ENCODE results near the gene ARL14EP. TPM values are rescaled to one million over a fixed set of nuclear protein-coding genes. Genes with fewer than 3 reads are reported as not detected.

The ARL14EP gene
- polyA plus RNA-seq, 3 donors, result 7.3 to 21.7 (median 13.5) TPM

GRCh38 chr11:30321321-30321720 lies 1.6 kb upstream of the ARL14EP start:
- H3K27ac ChIP-seq (ENCODE audit: low read depth, low read length), result no peak overlapping the region

GRCh38 chr11:30322191-30322590 lies 713 bp upstream of the ARL14EP start:
- 73 to 81% (median 73%) methylated on average over 6 of the region's 6 CpGs for WGBS, 3 donors
- no peak overlapping the region for H3K27ac ChIP-seq (ENCODE audit: low read depth, low read length)

More at GRCh38 chr11:30321321-30321720, 1.6 kb upstream of the ARL14EP start:
- 96 to 97% (median 96%) methylated on average over 4 of the region's 4 CpGs for WGBS, 3 donors

- H3K27ac ChIP-seq (ENCODE audit: low read depth, low read length), result no peak overlapping the region
- WGBS, 3 donors, result 53 to 60% (median 59%) methylated on average over 2 of the region's 2 CpGs
Measured at GRCh38 chr11:30326114-30326778, 3.3 kb downstream of the ARL14EP start.

GRCh38 chr11:30326906-30327305 lies 4.0 kb downstream of the ARL14EP start:
- WGBS, 3 donors, result 73 to 81% (median 77%) methylated on average over 2 of the region's 2 CpGs

GRCh38 chr11:30328681-30329080 lies 5.8 kb downstream of the ARL14EP start:
- no peak overlapping the region for H3K27ac ChIP-seq (ENCODE audit: low read depth, low read length)

More at GRCh38 chr11:30326906-30327305, 4.0 kb downstream of the ARL14EP start:
- no peak overlapping the region for H3K27ac ChIP-seq (ENCODE audit: low read depth, low read length)

GRCh38 chr11:30329150-30329940 lies 6.4 kb downstream of the ARL14EP start:
- WGBS, 3 donors, result 53 to 79% (median 71%) methylated on average over 4 of the region's 4 CpGs
- H3K27ac ChIP-seq (ENCODE audit: low read depth, low read length), result no peak overlapping the region

GRCh38 chr11:30333405-30333804 lies 10.5 kb downstream of the ARL14EP start:
- 65 to 82% (median 75%) methylated on average over 3 of the region's 3 CpGs for WGBS, 3 donors
- no peak overlapping the region for H3K27ac ChIP-seq (ENCODE audit: low read depth, low read length)

- no peak overlapping the region for H3K27ac ChIP-seq (ENCODE audit: low read depth, low read length)
- 67 to 100% (median 76%) methylated on average over 1 of the region's 1 CpG for WGBS, 3 donors
Measured at GRCh38 chr11:30342736-30343166, 19.8 kb downstream of the ARL14EP start.

GRCh38 chr11:30344085-30344484 lies 21.2 kb downstream of the ARL14EP start:
- H3K27ac ChIP-seq (ENCODE audit: low read depth, low read length), result no peak overlapping the region

- H3K27ac ChIP-seq (ENCODE audit: low read depth, low read length), result no peak overlapping the region
- 90 to 95% (median 93%) methylated on average over 4 of the region's 4 CpGs for WGBS, 3 donors
Measured at GRCh38 chr11:30345644-30346043, 22.7 kb downstream of the ARL14EP start.

- 7 to 12% (median 11%) methylated on average over 5 of the region's 5 CpGs for WGBS, 3 donors
Measured at GRCh38 chr11:30346068-30346688, 23.3 kb downstream of the ARL14EP start.

GRCh38 chr11:30348035-30348434 lies 25.1 kb downstream of the ARL14EP start:
- no peak overlapping the region for H3K27ac ChIP-seq (ENCODE audit: low read depth, low read length)

More at GRCh38 chr11:30346068-30346688, 23.3 kb downstream of the ARL14EP start:
- no peak overlapping the region for H3K27ac ChIP-seq (ENCODE audit: low read depth, low read length)

- 81 to 91% (median 87%) methylated on average over 3 of the region's 3 CpGs for WGBS, 3 donors
- H3K27ac ChIP-seq (ENCODE audit: low read depth, low read length), result no peak overlapping the region
Measured at GRCh38 chr11:30349885-30350284, 27.0 kb downstream of the ARL14EP start.

- H3K27ac ChIP-seq (ENCODE audit: low read depth, low read length), result no peak overlapping the region
- 48 to 77% (median 71%) methylated on average over 3 of the region's 3 CpGs for WGBS, 3 donors
Measured at GRCh38 chr11:30350384-30350783, 27.5 kb downstream of the ARL14EP start.

- WGBS, 3 donors, result 80 to 88% (median 83%) methylated on average over 5 of the region's 5 CpGs
- no peak overlapping the region for H3K27ac ChIP-seq (ENCODE audit: low read depth, low read length)
Measured at GRCh38 chr11:30351061-30351460, 28.2 kb downstream of the ARL14EP start.

- 86 to 93% (median 92%) methylated on average over 4 of the region's 4 CpGs for WGBS, 3 donors
Measured at GRCh38 chr11:30356391-30356790, 33.5 kb downstream of the ARL14EP start.

GRCh38 chr11:30357872-30358271 lies 35.0 kb downstream of the ARL14EP start:
- 27 to 68% (median 45%) methylated on average over 1 of the region's 1 CpG for WGBS, 3 donors

More at GRCh38 chr11:30356391-30356790, 33.5 kb downstream of the ARL14EP start:
- no peak overlapping the region for H3K27ac ChIP-seq (ENCODE audit: low read depth, low read length)

GRCh38 chr11:30358536-30358935 lies 35.6 kb downstream of the ARL14EP start:
- 64 to 82% (median 79%) methylated on average over 2 of the region's 2 CpGs for WGBS, 3 donors
- H3K27ac ChIP-seq (ENCODE audit: low read depth, low read length), result no peak overlapping the region

More at GRCh38 chr11:30357872-30358271, 35.0 kb downstream of the ARL14EP start:
- H3K27ac ChIP-seq (ENCODE audit: low read depth, low read length), result no peak overlapping the region

GRCh38 chr11:30360741-30361140 lies 37.8 kb downstream of the ARL14EP start:
- no peak overlapping the region for H3K27ac ChIP-seq (ENCODE audit: low read depth, low read length)

Measured in adipose tissue (tissue), 3 donors.